WTC11 (cell line): ENCODE results near the gene COPS3.

Experiments
- ATF3 ChIP-seq: sonication (generic); formaldehyde crosslinking; conservative IDR thresholded peaks from 2 replicates; pipeline ENCODE4 v1.8.1; 2022; ENCODE audit warnings: mild to moderate bottlenecking, missing genetic modification reagents
- CREM ChIP-seq: sonication (generic); formaldehyde crosslinking; IDR thresholded peaks from 2 replicates; pipeline ENCODE4 v1.8.1; 2022; ENCODE audit warnings: mild to moderate bottlenecking, missing genetic modification reagents, moderate library complexity
- ESRRA ChIP-seq: sonication (generic); formaldehyde crosslinking; IDR thresholded peaks from 2 replicates; pipeline ENCODE4 v1.8.1; 2022; ENCODE audit warnings: mild to moderate bottlenecking, missing genetic modification reagents, borderline replicate concordance
- ETV6 ChIP-seq: sonication (generic); formaldehyde crosslinking; IDR thresholded peaks from 2 replicates; pipeline ENCODE4 v1.8.1; 2022; ENCODE audit warnings: mild to moderate bottlenecking, missing genetic modification reagents
- NR3C1 ChIP-seq: sonication (generic); formaldehyde crosslinking; conservative IDR thresholded peaks from 2 replicates; pipeline ENCODE4 v1.8.1; 2023; ENCODE audit warnings: low read depth, mild to moderate bottlenecking, missing genetic modification reagents
- ZNF317 ChIP-seq: sonication (generic); formaldehyde crosslinking; IDR thresholded peaks from 2 replicates; pipeline ENCODE4 v1.8.1; 2023; ENCODE audit warnings: low read depth, mild to moderate bottlenecking, moderate library complexity, missing genetic modification reagents, borderline replicate concordance
- ZNF416 ChIP-seq: fragments of 250-450 bp; sonication (Bioruptor Pico); IDR thresholded peaks from 2 replicates; pipeline ENCODE4 v1.9.0; 2021; ENCODE audit warnings: mild to moderate bottlenecking, inconsistent platforms
- TF ChIP-seq, protein P1 (sequence below): fragments of 200-600 bp; IDR thresholded peaks from 2 replicates; pipeline ENCODE4 v1.8.0; 2022; ENCODE audit warnings: antibody characterized with exemption
- TF ChIP-seq, protein P2 (sequence below): sonication (generic); formaldehyde crosslinking; IDR thresholded peaks from 2 replicates; pipeline ENCODE4 v1.8.1; 2022; ENCODE audit warnings: low read depth, missing genetic modification reagents, borderline replicate concordance

DNA sequence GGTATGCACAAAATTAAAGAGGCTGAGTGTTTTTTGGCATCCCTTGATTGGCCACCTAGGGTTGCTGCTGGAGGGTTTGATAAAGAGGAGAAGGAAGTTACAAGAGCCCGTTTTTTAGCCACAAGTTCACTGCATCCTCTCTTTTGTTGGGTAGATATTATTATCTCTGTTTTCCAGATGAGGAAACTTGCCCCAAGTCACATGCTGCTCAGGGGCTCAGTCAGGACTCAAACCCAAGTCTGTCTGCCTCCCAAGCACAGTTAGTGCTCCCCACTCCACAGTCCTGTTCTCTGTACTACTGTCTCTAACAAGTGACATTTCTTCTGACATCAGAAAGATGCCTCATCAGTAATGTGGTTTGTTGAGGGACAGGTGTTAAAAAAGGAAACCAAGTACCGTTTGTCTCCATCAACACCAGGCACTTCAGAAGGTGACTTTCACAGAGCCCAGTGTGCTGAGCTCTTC lies 23.5 kb upstream of the COPS3 start:
- TF ChIP-seq, protein P1, sequence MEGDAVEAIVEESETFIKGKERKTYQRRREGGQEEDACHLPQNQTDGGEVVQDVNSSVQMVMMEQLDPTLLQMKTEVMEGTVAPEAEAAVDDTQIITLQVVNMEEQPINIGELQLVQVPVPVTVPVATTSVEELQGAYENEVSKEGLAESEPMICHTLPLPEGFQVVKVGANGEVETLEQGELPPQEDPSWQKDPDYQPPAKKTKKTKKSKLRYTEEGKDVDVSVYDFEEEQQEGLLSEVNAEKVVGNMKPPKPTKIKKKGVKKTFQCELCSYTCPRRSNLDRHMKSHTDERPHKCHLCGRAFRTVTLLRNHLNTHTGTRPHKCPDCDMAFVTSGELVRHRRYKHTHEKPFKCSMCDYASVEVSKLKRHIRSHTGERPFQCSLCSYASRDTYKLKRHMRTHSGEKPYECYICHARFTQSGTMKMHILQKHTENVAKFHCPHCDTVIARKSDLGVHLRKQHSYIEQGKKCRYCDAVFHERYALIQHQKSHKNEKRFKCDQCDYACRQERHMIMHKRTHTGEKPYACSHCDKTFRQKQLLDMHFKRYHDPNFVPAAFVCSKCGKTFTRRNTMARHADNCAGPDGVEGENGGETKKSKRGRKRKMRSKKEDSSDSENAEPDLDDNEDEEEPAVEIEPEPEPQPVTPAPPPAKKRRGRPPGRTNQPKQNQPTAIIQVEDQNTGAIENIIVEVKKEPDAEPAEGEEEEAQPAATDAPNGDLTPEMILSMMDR: no peak
- TF ChIP-seq ZNF317 (CRISPR knock-in tag) (no peak), ESRRA (no peak), ATF3 (no peak), ETV6 (CRISPR knock-in tag) (no peak), ZNF416 (no peak), CREM (CRISPR knock-in tag) (no peak), NR3C1 (CRISPR knock-in tag) (no peak)
- TF ChIP-seq, protein P2, sequence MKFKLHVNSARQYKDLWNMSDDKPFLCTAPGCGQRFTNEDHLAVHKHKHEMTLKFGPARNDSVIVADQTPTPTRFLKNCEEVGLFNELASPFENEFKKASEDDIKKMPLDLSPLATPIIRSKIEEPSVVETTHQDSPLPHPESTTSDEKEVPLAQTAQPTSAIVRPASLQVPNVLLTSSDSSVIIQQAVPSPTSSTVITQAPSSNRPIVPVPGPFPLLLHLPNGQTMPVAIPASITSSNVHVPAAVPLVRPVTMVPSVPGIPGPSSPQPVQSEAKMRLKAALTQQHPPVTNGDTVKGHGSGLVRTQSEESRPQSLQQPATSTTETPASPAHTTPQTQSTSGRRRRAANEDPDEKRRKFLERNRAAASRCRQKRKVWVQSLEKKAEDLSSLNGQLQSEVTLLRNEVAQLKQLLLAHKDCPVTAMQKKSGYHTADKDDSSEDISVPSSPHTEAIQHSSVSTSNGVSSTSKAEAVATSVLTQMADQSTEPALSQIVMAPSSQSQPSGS (CRISPR knock-in tag): no peak
